ENCODE results near the gene SP3. TPM values are rescaled to one million over a fixed set of nuclear protein-coding genes. Genes with fewer than 3 reads are reported as not detected.
A peak's percentile ranks its signal among the peaks of the same experiment; 100 is the strongest.

Gene SP3
- polyA plus RNA-seq, 1 experiment: 71.8 TPM

DNA sequence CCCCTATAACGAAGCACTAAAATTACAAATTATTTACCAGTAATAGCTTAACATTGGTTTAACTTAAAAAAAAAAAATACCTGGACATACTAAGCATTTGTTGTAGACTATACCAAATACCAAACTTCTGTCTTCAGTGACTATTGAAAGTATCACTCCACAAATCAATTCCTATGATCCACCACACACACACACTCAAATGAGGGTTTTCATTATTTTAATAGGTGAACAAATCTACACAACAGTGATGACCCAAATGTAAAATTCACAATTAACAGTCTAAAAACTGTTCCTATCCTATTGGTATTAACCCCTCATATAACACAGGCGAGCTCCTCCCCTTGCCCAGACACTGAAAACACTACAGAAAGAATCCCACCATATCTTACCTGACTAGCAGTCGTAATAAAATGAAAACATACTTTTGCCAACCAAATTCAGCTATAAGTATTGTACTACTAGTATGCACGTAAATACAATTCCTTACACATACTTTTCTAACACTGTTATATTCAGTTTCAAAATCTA lies 2.5 kb downstream of the SP3 start:
- DNase-seq (ENCODE audit: low read depth, low spot score): no peak
- Histone ChIP-seq H3K27ac (ENCODE audit: low read depth, low read length) (no peak overlapping the region), H3K4me3 (ENCODE audit: low read depth, low read length) (peak overlapping the region; percentile 85), H3K27me3 (ENCODE audit: control insufficient read depth, insufficient read depth, low read length) (no peaks in the 10 kb centered on the region), H3K9me3 (ENCODE audit: control insufficient read depth, insufficient read depth, low read length) (no peaks in the 10 kb centered on the region; the same call in 1 of the 2 replicates)
- no peak for TF ChIP-seq CTCF (IDR thresholded peaks at IDR 0.05; ENCODE audit: low read depth, low read length)
- ChIA-PET POLR2A (no interaction called here), CTCF (interaction anchor here (1.0 to 1.5 kb wide), 3 partner anchors 29 to 379 kb away, joined by 3 to 5 read pairs (median 3); no protein-coding TSS in a partner anchor)

DNA sequence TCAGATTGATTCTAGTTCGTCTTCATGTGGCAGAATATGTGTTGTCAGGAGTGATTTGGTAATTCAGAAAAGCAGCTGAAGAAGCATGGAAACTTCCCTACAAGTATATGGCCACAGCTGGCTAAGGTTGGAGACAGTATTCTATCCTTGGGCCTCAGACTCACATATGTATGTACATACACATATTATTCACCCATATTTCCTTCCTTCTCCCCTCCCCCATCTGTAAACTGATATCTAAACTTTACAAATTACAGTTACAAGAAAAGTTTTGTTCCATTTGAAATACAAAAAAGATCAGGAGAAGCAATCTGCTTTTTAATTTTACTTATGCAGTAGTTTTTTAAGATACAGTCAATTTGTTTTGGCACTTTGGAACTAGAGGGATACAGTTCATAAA lies 3.1 kb downstream of the SP3 start:
- no peak for DNase-seq (ENCODE audit: low read depth, low spot score)
- Histone ChIP-seq H3K27ac (ENCODE audit: low read depth, low read length) (no peak overlapping the region), H3K27me3 (ENCODE audit: control insufficient read depth, insufficient read depth, low read length) (no peaks in the 10 kb centered on the region), H3K4me3 (ENCODE audit: low read depth, low read length) (peak overlapping the region; percentile 85), H3K9me3 (ENCODE audit: control insufficient read depth, insufficient read depth, low read length) (no peaks in the 10 kb centered on the region; the same call in 1 of the 2 replicates)
- ChIA-PET POLR2A (no interaction called here), CTCF (interaction anchor here (0.9 to 1.5 kb wide), 4 partner anchors 29 to 379 kb away, joined by 3 to 5 read pairs (median 3); no protein-coding TSS in a partner anchor)
- no peak for TF ChIP-seq CTCF (IDR thresholded peaks at IDR 0.05; ENCODE audit: low read depth, low read length)

DNA sequence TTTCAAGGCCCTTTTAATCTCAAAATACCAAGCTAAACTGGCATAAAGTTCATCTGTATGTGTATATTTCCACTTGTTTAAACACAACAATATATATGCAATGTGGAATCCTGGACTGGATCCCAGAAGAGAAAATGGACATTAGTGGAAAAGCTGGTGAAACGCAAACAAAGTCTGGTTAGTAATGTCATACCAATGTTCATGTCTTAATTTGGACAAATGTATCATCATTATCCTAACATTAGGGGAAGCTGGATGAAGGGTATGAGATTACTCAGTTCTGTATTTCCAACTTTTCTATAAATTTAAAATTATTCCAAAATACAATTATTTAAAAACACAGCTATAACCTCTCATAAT lies 3.8 kb downstream of the SP3 start:
- H3K4me3 ChIP-seq (ENCODE audit: low read depth, low read length): no peak overlapping the region
- no peaks in the 10 kb centered on the region; the same call in 1 of the 2 replicates for H3K9me3 ChIP-seq (ENCODE audit: control insufficient read depth, insufficient read depth, low read length)
- H3K27me3 ChIP-seq (ENCODE audit: control insufficient read depth, insufficient read depth, low read length): no peaks in the 10 kb centered on the region
- POLR2A ChIA-PET: no interaction called here
- CTCF ChIA-PET: interaction anchor here (0.9 to 1.5 kb wide), 2 partner anchors 52 to 380 kb away, joined by 3 to 5 read pairs; no protein-coding TSS in a partner anchor
- no peak overlapping the region for H3K27ac ChIP-seq (ENCODE audit: low read depth, low read length)
- DNase-seq (ENCODE audit: low read depth, low spot score): no peak
- TF ChIP-seq CTCF (IDR thresholded peaks at IDR 0.05; ENCODE audit: low read depth, low read length): no peak

- POLR2A ChIA-PET: no interaction called here
These were observed 5.3 kb downstream of the SP3 start for GRCh38 chr2:173959909-173960308.

More at GRCh38 chr2:173959909-173960308, 5.3 kb downstream of the SP3 start:
- Histone ChIP-seq H3K9me3 (ENCODE audit: control insufficient read depth, insufficient read depth, low read length) (no peaks in the 10 kb centered on the region; the same call in 1 of the 2 replicates), H3K27me3 (ENCODE audit: control insufficient read depth, insufficient read depth, low read length) (no peaks in the 10 kb centered on the region), H3K27ac (ENCODE audit: low read depth, low read length) (no peak overlapping the region), H3K4me3 (ENCODE audit: low read depth, low read length) (no peak overlapping the region)
- CTCF ChIA-PET: no interaction called here
- no peak for DNase-seq (ENCODE audit: low read depth, low spot score)
- no peak for TF ChIP-seq CTCF (IDR thresholded peaks at IDR 0.05; ENCODE audit: low read depth, low read length)
